HEK293 (cell line): ENCODE results near the gene UBE2J2.
A peak's percentile ranks its signal among the peaks of the same experiment; 100 is the strongest.

Source experiments
- CTCF ChIA-PET: fragments of 350-600 bp; formaldehyde crosslinking; extraction: SDS; loops from one replicate; lab custom pipeline; 2021; ENCODE audit warnings: antibody characterized with exemption; lab: Yijun Ruan, JAX
- POLR2A ChIA-PET: fragments of 300-600 bp; formaldehyde crosslinking; extraction: SDS; loops from one replicate; lab custom pipeline; 2020; ENCODE audit warnings: antibody characterized with exemption, inconsistent platforms; lab: Yijun Ruan, JAX
- H3K27ac ChIP-seq: fragments of 200-500 bp; sonication (Bioruptor generic); 2 replicates; pipeline ENCODE4 v1.5.1; 2014; ENCODE audit warnings: low read depth, low read length, control low read depth, inconsistent platforms; ENCODE audit errors: extremely low read depth
- H3K36me3 ChIP-seq, 2 experiments: fragments of 200-500 bp in 1 of 2; sonication (Bioruptor generic) in 1 of 2; 1 replicate in 1 of 2; 2 replicates in 1 of 2; pipeline ENCODE4 v1.5.1; 2014 to 2017; ENCODE audit warnings: inconsistent platforms in 2 of 2, low read length in 2 of 2; ENCODE audit not compliant: control insufficient read depth in 2 of 2, insufficient read depth in 1 of 2
- H3K4me1 ChIP-seq: fragments of 200-500 bp; sonication (Bioruptor generic); 2 replicates; pipeline ENCODE4 v1.5.1; 2014; ENCODE audit warnings: mild to moderate bottlenecking, low read length, inconsistent platforms; ENCODE audit not compliant: control insufficient read depth, insufficient read depth
- H3K4me3 ChIP-seq: 2 replicates; pipeline ENCODE4 v1.5.1; 2011; ENCODE audit warnings: low read depth, mild to moderate bottlenecking, control low read depth, low read length, moderate library complexity
- H3K9me3 ChIP-seq: fragments of 200-500 bp; sonication (Bioruptor generic); 2 replicates; pipeline ENCODE4 v1.5.1; 2014; ENCODE audit warnings: low read depth, low read length, inconsistent platforms; ENCODE audit not compliant: control insufficient read depth, insufficient read depth
- BCL11A ChIP-seq: fragments of 450-650 bp; formaldehyde crosslinking; IDR thresholded peaks from 2 replicates; pipeline ENCODE4 v1.5.1; 2016; ENCODE audit warnings: low read depth, missing biosample characterization, missing genetic modification characterization
- BCL11B ChIP-seq: fragments of 450-650 bp; formaldehyde crosslinking; IDR thresholded peaks from 2 replicates; pipeline ENCODE4 v1.5.1; 2016; ENCODE audit warnings: low read depth, missing biosample characterization, missing genetic modification characterization
- KLF1 ChIP-seq: fragments of 450-650 bp; formaldehyde crosslinking; IDR thresholded peaks from 2 replicates; pipeline ENCODE4 v1.5.1; 2016; ENCODE audit warnings: missing biosample characterization, missing genetic modification characterization
- KLF8 ChIP-seq: fragments of 450-650 bp; formaldehyde crosslinking; IDR thresholded peaks from 2 replicates; pipeline ENCODE4 v1.5.1; 2016; ENCODE audit warnings: missing biosample characterization, missing genetic modification characterization
- ZBTB1 ChIP-seq: fragments of 450-650 bp; formaldehyde crosslinking; IDR thresholded peaks from 2 replicates; pipeline ENCODE4 v1.5.1; 2016; ENCODE audit warnings: missing biosample characterization, missing genetic modification characterization
- ZFP69B ChIP-seq: fragments of 450-650 bp; formaldehyde crosslinking; IDR thresholded peaks from 2 replicates; pipeline ENCODE4 v1.5.1; 2016; ENCODE audit warnings: missing biosample characterization, missing genetic modification characterization
- ZNF223 ChIP-seq: fragments of 450-650 bp; formaldehyde crosslinking; IDR thresholded peaks from 2 replicates; pipeline ENCODE4 v1.5.1; 2016; ENCODE audit warnings: missing biosample characterization, missing genetic modification characterization
- ZNF366 ChIP-seq: fragments of 450-650 bp; formaldehyde crosslinking; conservative IDR thresholded peaks from 2 replicates; pipeline ENCODE4 v1.5.1; 2016; ENCODE audit warnings: missing biosample characterization, missing genetic modification characterization
- ZNF426 ChIP-seq: fragments of 450-650 bp; formaldehyde crosslinking; IDR thresholded peaks from 2 replicates; pipeline ENCODE4 v1.5.1; 2017; ENCODE audit warnings: missing biosample characterization, missing genetic modification characterization, mild to moderate bottlenecking, inconsistent platforms, moderate library complexity
- ZNF600 ChIP-seq: fragments of 450-650 bp; formaldehyde crosslinking; IDR thresholded peaks from 2 replicates; pipeline ENCODE4 v1.5.1; 2016; ENCODE audit warnings: missing biosample characterization, missing genetic modification characterization
- ZNF792 ChIP-seq: fragments of 450-650 bp; formaldehyde crosslinking; IDR thresholded peaks from 2 replicates; pipeline ENCODE4 v1.5.1; 2016; ENCODE audit warnings: missing biosample characterization, missing genetic modification characterization
- TF ChIP-seq, protein P1 (sequence below): fragments of 450-650 bp; formaldehyde crosslinking; IDR thresholded peaks from 2 replicates; pipeline ENCODE4 v1.5.1; 2016; ENCODE audit warnings: missing biosample characterization, missing genetic modification characterization, low read depth
- TF ChIP-seq, protein P2 (sequence below): fragments of 450-650 bp; formaldehyde crosslinking; IDR thresholded peaks from 2 replicates; pipeline ENCODE4 v1.5.1; 2017; ENCODE audit warnings: missing biosample characterization, mild to moderate bottlenecking, missing genetic modification characterization, moderate library complexity
- TF ChIP-seq, protein P3 (sequence below): fragments of 450-650 bp; formaldehyde crosslinking; IDR thresholded peaks from 2 replicates; pipeline ENCODE4 v1.5.1; 2016; ENCODE audit warnings: missing biosample characterization, missing genetic modification characterization

UBE2J2 gene

DNA sequence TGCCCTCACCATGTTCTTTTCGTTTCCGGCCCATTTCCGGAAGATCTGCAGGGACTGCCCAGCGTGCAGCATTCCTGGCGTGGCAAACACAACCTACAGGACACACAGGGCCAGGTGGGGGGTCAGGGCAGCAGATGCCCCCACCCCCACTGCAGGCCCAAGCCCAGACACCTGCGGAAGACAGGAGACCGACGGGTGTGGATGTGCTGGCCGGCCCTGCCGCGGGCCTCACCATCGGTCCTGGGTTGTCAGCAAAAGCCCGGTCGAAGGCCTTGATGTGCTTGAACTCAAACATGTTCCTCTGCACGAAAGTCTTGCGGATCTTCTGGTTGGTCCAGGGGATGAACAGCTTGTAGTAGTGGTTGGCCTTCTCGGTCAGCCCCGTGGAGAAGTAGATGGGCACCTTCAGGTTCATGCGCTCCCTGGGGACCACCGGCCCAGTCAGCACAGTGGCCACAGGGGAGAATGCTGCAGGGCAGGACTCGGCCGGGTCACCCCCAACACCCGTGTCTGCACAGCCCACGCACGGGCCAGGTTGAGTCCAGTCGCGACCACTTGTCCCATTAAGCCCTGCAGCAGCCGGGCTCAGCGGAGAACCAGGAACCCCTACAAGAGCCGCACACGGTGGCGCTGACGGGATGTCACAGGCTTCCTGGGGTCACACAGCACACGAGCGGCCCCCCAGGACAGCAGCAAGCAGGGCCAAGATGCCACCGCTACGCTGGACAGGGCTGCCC lies 40.0 kb upstream of the UBE2J2 start:
- H3K36me3 ChIP-seq = peaks cover 20 to 80% of the 10 kb centered on the region in 2 experiments
- ChIA-PET POLR2A (interaction anchor here (2.7 kb wide), 1 partner anchor 22 kb away, joined by 7 read pairs; no protein-coding TSS in a partner anchor), CTCF (interaction anchor here (0.6 kb wide), 1 partner anchor 191 kb away, joined by 4 read pairs; no protein-coding TSS in a partner anchor)
- H3K27ac ChIP-seq = no peak overlapping the region
- no peak overlapping the region for H3K4me3 ChIP-seq
- peaks cover 10% of the 10 kb centered on the region for H3K4me1 ChIP-seq
- no peaks in the 10 kb centered on the region for H3K9me3 ChIP-seq
- no peak for TF ChIP-seq ZNF426 (tag by site-specific recombination)
- no peak for TF ChIP-seq ZNF366 (tag by site-specific recombination)
- no peak for TF ChIP-seq ZNF792 (tag by site-specific recombination)
- TF ChIP-seq, protein P1, sequence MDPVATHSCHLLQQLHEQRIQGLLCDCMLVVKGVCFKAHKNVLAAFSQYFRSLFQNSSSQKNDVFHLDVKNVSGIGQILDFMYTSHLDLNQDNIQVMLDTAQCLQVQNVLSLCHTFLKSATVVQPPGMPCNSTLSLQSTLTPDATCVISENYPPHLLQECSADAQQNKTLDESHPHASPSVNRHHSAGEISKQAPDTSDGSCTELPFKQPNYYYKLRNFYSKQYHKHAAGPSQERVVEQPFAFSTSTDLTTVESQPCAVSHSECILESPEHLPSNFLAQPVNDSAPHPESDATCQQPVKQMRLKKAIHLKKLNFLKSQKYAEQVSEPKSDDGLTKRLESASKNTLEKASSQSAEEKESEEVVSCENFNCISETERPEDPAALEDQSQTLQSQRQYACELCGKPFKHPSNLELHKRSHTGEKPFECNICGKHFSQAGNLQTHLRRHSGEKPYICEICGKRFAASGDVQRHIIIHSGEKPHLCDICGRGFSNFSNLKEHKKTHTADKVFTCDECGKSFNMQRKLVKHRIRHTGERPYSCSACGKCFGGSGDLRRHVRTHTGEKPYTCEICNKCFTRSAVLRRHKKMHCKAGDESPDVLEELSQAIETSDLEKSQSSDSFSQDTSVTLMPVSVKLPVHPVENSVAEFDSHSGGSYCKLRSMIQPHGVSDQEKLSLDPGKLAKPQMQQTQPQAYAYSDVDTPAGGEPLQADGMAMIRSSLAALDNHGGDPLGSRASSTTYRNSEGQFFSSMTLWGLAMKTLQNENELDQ = no peak
- no peak for TF ChIP-seq KLF1 (tag by site-specific recombination)
- TF ChIP-seq, protein P2, sequence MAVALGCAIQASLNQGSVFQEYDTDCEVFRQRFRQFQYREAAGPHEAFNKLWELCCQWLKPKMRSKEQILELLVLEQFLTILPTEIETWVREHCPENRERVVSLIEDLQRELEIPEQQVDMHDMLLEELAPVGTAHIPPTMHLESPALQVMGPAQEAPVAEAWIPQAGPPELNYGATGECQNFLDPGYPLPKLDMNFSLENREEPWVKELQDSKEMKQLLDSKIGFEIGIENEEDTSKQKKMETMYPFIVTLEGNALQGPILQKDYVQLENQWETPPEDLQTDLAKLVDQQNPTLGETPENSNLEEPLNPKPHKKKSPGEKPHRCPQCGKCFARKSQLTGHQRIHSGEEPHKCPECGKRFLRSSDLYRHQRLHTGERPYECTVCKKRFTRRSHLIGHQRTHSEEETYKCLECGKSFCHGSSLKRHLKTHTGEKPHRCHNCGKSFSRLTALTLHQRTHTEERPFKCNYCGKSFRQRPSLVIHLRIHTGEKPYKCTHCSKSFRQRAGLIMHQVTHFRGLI (tag by site-specific recombination) = peak; percentile 87

DNA sequence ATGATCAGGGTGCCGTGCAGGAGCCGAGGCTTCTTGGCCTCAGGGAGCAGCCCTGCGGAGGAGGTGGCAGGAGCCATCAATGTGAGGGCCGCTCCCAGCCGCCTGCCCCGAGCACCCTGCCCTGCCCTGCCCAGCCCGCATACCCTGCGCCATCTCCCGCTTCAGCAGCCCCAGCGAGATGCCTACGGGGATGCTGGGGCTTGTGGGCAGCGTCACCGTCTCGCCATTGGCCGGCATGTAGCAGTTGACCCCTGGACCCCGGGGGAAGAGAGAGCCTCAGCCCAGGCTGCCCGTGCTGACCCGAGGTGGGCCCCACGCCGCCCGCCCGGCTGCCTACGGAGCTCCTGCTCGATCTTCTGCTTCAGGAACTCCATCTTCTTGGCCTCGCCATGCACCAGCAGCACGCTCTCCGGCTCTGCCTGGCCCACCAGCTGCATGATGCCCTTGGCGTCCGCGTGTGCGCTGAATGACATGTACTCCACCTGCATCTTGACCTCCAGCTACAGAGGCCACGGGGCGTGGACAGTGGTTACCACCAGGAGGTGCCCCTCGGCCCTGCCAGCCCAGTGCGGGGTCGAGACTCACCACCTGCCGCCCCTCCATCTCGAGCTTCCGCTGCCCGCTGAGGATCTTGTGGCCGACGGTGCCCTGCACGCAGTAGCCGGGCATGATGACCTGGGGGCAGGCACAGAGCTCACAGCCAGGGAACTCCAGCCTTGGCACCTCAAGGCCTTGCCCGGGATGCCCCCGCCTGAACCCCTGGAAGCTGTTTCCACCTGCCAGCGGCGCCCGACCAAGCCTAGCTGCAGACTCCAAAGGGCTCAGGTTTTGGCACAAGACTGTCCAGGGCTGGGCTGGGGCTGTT lies 39.0 kb upstream of the UBE2J2 start:
- no peak overlapping the region for H3K27ac ChIP-seq
- H3K9me3 ChIP-seq = no peaks in the 10 kb centered on the region
- H3K4me1 ChIP-seq = peaks cover 3% of the 10 kb centered on the region; the same call in 1 of the 2 replicates
- CTCF ChIA-PET = interaction anchor here (0.6 kb wide), 1 partner anchor 190 kb away, joined by 4 read pairs; no protein-coding TSS in a partner anchor
- TF ChIP-seq ZNF223 (tag by site-specific recombination) (no peak), BCL11A (tag by site-specific recombination) (peak; percentile 11), ZBTB1 (no peak), BCL11B (peak; percentile 61; the same call in 1 of the 2 replicates), KLF8 (peak; percentile 24; the same call in 1 of the 2 replicates), ZNF600 (peak; percentile 43), ZFP69B (peak; percentile 77)
- TF ChIP-seq, protein P3, sequence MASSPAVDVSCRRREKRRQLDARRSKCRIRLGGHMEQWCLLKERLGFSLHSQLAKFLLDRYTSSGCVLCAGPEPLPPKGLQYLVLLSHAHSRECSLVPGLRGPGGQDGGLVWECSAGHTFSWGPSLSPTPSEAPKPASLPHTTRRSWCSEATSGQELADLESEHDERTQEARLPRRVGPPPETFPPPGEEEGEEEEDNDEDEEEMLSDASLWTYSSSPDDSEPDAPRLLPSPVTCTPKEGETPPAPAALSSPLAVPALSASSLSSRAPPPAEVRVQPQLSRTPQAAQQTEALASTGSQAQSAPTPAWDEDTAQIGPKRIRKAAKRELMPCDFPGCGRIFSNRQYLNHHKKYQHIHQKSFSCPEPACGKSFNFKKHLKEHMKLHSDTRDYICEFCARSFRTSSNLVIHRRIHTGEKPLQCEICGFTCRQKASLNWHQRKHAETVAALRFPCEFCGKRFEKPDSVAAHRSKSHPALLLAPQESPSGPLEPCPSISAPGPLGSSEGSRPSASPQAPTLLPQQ = peak; percentile 81
- H3K4me3 ChIP-seq = no peak overlapping the region
- POLR2A ChIA-PET = interaction anchor here (2.7 kb wide), 1 partner anchor 23 kb away, joined by 7 read pairs; no protein-coding TSS in a partner anchor
- H3K36me3 ChIP-seq = peaks cover 16 to 79% of the 10 kb centered on the region in 2 experiments
